Parathyroid adenoma (tissue), 2 donors: ENCODE results near the gene FLYWCH2.
"Not testable (repeated sequence)": the region's sequence is repeated elsewhere in the genome, so short reads cannot be mapped to it uniquely, and the experiment has no call there.

Source experiments
- H2AFZ ChIP-seq: fragments of 300-600 bp; sonication (generic); one replicate; pipeline ENCODE4 v1.7.0; 2017; ENCODE audit warnings: antibody characterized with exemption, mild to moderate bottlenecking
- H3K27ac ChIP-seq: fragments of 300-600 bp; sonication (generic); one replicate; pipeline ENCODE4 v1.7.0; 2017
- H3K27me3 ChIP-seq: fragments of 300-600 bp; sonication (generic); one replicate; pipeline ENCODE4 v1.7.0; 2017; ENCODE audit warnings: low read length; ENCODE audit not compliant: control insufficient read depth, insufficient read depth
- H3K36me3 ChIP-seq: fragments of 300-600 bp; sonication (generic); one replicate; pipeline ENCODE4 v1.7.0; 2017; ENCODE audit warnings: low read length; ENCODE audit not compliant: control insufficient read depth, insufficient read depth
- H3K4me1 ChIP-seq: fragments of 300-600 bp; sonication (generic); one replicate; pipeline ENCODE4 v1.7.0; 2017; ENCODE audit warnings: control low read depth
- H3K4me2 ChIP-seq: fragments of 300-600 bp; sonication (generic); one replicate; pipeline ENCODE4 v1.7.0; 2017; ENCODE audit warnings: low read length
- H3K4me3 ChIP-seq: fragments of 300-600 bp; sonication (generic); one replicate; pipeline ENCODE4 v1.7.0; 2017; ENCODE audit warnings: low read depth, low read length
- H3K79me2 ChIP-seq: fragments of 300-600 bp; sonication (generic); one replicate; pipeline ENCODE4 v1.7.0; 2017; ENCODE audit warnings: control low read depth
- H3K9ac ChIP-seq: fragments of 300-600 bp; sonication (generic); one replicate; pipeline ENCODE4 v1.7.0; 2017; ENCODE audit warnings: mild to moderate bottlenecking
- H3K9me3 ChIP-seq: fragments of 300-600 bp; sonication (generic); one replicate; pipeline ENCODE4 v1.7.0; 2017; ENCODE audit warnings: low read length; ENCODE audit not compliant: control insufficient read depth
- CTCF ChIP-seq: fragments of 300-600 bp; sonication (generic); IDR thresholded peaks from one replicate; pipeline ENCODE4 v1.7.0; 2017; ENCODE audit warnings: antibody characterized with exemption, mild to moderate bottlenecking
- donor health status: primary hyperparathyroidism.

Gene FLYWCH2

GRCh38 chr16:2939968-2940367, 57.0 kb downstream of the FLYWCH2 start:
- Histone ChIP-seq H3K4me2 (no peak overlapping the region), H3K36me3 (no peaks in the 10 kb centered on the region), H3K27ac (no peak overlapping the region), H3K4me1 (no peaks in the 10 kb centered on the region), H3K27me3 (no peaks in the 10 kb centered on the region), H3K4me3 (no peak overlapping the region), H2AFZ (no peak overlapping the region), H3K9me3 (no peaks in the 10 kb centered on the region), H3K9ac (no peak overlapping the region), H3K79me2 (no peaks in the 10 kb centered on the region)
- no peak for TF ChIP-seq CTCF

GRCh38 chr16:2942045-2942444, 59.0 kb downstream of the FLYWCH2 start:
- Histone ChIP-seq H3K4me1 (no peaks in the 10 kb centered on the region), H3K4me3 (no peak overlapping the region), H2AFZ (no peak overlapping the region), H3K9me3 (no peaks in the 10 kb centered on the region), H3K79me2 (no peaks in the 10 kb centered on the region), H3K27ac (no peak overlapping the region), H3K4me2 (no peak overlapping the region), H3K9ac (no peak overlapping the region), H3K27me3 (no peaks in the 10 kb centered on the region), H3K36me3 (no peaks in the 10 kb centered on the region)
- no peak for TF ChIP-seq CTCF

DNA sequence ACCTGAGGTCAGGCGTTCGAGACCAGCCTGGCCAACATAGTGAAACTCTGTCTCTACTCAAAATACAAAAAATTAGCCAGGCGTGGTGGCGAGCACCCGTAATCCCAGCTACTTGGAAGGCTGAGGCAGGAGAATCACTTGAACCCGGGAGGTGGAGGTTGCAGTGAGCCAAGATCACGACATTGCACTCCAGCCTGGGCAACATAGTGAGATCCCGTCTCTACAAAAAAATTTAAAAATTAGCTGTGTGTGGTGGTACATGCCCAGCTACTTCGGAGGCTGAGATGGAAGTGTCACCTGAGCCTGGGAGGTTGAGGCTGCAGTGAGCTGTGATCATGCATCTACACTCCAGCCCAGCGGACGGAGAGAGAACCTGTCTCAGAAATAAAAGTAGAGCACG, 60.7 kb downstream of the FLYWCH2 start:
- H2AFZ ChIP-seq, H3K36me3 ChIP-seq, H3K4me3 ChIP-seq: not testable (repeated sequence)

GRCh38 chr16:2946649-2947048, 63.6 kb downstream of the FLYWCH2 start:
- no peak overlapping the region for H3K9ac ChIP-seq
- no peak overlapping the region for H3K4me3 ChIP-seq
- H3K36me3 ChIP-seq = no peaks in the 10 kb centered on the region
- H3K79me2 ChIP-seq = no peaks in the 10 kb centered on the region
- TF ChIP-seq CTCF = no peak
- peaks cover 3% of the 10 kb centered on the region for H3K4me1 ChIP-seq
- no peaks in the 10 kb centered on the region for H3K27me3 ChIP-seq
- no peak overlapping the region for H3K27ac ChIP-seq
- no peak overlapping the region for H2AFZ ChIP-seq
- no peaks in the 10 kb centered on the region for H3K9me3 ChIP-seq
- no peak overlapping the region for H3K4me2 ChIP-seq

More for the DNA sequence above, 60.7 kb downstream of the FLYWCH2 start:
- not testable (repeated sequence) for H3K27ac ChIP-seq, H3K4me1 ChIP-seq, H3K27me3 ChIP-seq, H3K4me2 ChIP-seq, H3K9me3 ChIP-seq, H3K9ac ChIP-seq, H3K79me2 ChIP-seq
